Stimulated activated CD4-positive, alpha-beta T cell treated with anti-CD3 and anti-CD28 coated beads, Interleukin-12 subunit alpha, Interleukin-12 subunit beta, amount 100 ng/mL, for 4 hours (primary cell): ENCODE measurements around the gene LARGE1.
"Not testable (repeated sequence)": the region's sequence is repeated elsewhere in the genome, so short reads cannot be mapped to it uniquely, and the experiment has no call there.

Experiments
- DNase-seq: peaks from one replicate; pipeline ENCODE4 v3.0.0-alpha.2; 2020

LARGE1 gene

GRCh38 chr22:33386270-33386669 lies 534.0 kb downstream of the LARGE1 start:
- DNase-seq, result no peak

- no peak for DNase-seq
Measured at GRCh38 chr22:33385611-33386010, 534.7 kb downstream of the LARGE1 start.

GRCh38 chr22:33382436-33382835 lies 537.8 kb downstream of the LARGE1 start:
- no peak for DNase-seq

GRCh38 chr22:33381531-33382406 lies 538.5 kb downstream of the LARGE1 start:
- no peak for DNase-seq

- no peak for DNase-seq
Measured at GRCh38 chr22:33380789-33381530, 539.3 kb downstream of the LARGE1 start.

GRCh38 chr22:33379836-33380235 lies 540.4 kb downstream of the LARGE1 start:
- DNase-seq, result no peak

- no peak for DNase-seq
Measured at GRCh38 chr22:33372875-33373274, 547.4 kb downstream of the LARGE1 start.

- DNase-seq, result not testable (repeated sequence)
Measured at GRCh38 chr22:33363256-33363655, 557.0 kb downstream of the LARGE1 start.

GRCh38 chr22:33362702-33363101 lies 557.6 kb downstream of the LARGE1 start:
- no peak for DNase-seq

GRCh38 chr22:33361581-33361980 lies 558.7 kb downstream of the LARGE1 start:
- no peak for DNase-seq

- no peak for DNase-seq
Measured at GRCh38 chr22:33357981-33358399, 562.3 kb downstream of the LARGE1 start.

GRCh38 chr22:33354928-33355327 lies 565.3 kb downstream of the LARGE1 start:
- DNase-seq, result no peak

- DNase-seq, result no peak
Measured at GRCh38 chr22:33353502-33353901, 566.8 kb downstream of the LARGE1 start.

GRCh38 chr22:33352768-33353167 lies 567.5 kb downstream of the LARGE1 start:
- no peak for DNase-seq

- no peak for DNase-seq
Measured at GRCh38 chr22:33350961-33351360, 569.3 kb downstream of the LARGE1 start.

- no peak for DNase-seq
Measured at GRCh38 chr22:33350491-33350890, 569.8 kb downstream of the LARGE1 start.

- DNase-seq, result no peak
Measured at GRCh38 chr22:33347002-33347401, 573.3 kb downstream of the LARGE1 start.

GRCh38 chr22:33341611-33342010 lies 578.7 kb downstream of the LARGE1 start:
- DNase-seq, result no peak

GRCh38 chr22:33337524-33337923 lies 582.8 kb downstream of the LARGE1 start:
- DNase-seq, result no peak

- no peak for DNase-seq
Measured at GRCh38 chr22:33335611-33336279, 584.5 kb downstream of the LARGE1 start.

GRCh38 chr22:33332538-33332937 lies 587.7 kb downstream of the LARGE1 start:
- no peak for DNase-seq

GRCh38 chr22:33331017-33331416 lies 589.3 kb downstream of the LARGE1 start:
- no peak for DNase-seq

- DNase-seq, result no peak
Measured at GRCh38 chr22:33330534-33330933, 589.7 kb downstream of the LARGE1 start.

- DNase-seq, result no peak
Measured at GRCh38 chr22:33329398-33329797, 590.9 kb downstream of the LARGE1 start.
